ENCODE data around the gene BTBD19. TPM values are rescaled to one million over a fixed set of nuclear protein-coding genes. Genes with fewer than 3 reads are reported as not detected.
A peak's percentile ranks its signal among the peaks of the same experiment; 100 is the strongest.
"Not testable (repeated sequence)": the region's sequence is repeated elsewhere in the genome, so short reads cannot be mapped to it uniquely, and the experiment has no call there.

Gene BTBD19
- total RNA-seq, 1 experiment from 2014 or later: 1.6 TPM

GRCh38 chr1:44835738-44836675 is 27.7 kb downstream of the BTBD19 start:
- no peak overlapping the region for H3K4me3 Mint-ChIP-seq (ENCODE audit: unreplicated experiment)
- DNase-seq: peak; percentile 79 to 83
- BruUV-seq (replicated peaks): no TSS peak
- H3K27ac Mint-ChIP-seq (ENCODE audit: unreplicated experiment): no peak overlapping the region
- H3K4me1 ChIP-seq: no peaks in the 10 kb centered on the region
- TF ChIP-seq, protein P1, sequence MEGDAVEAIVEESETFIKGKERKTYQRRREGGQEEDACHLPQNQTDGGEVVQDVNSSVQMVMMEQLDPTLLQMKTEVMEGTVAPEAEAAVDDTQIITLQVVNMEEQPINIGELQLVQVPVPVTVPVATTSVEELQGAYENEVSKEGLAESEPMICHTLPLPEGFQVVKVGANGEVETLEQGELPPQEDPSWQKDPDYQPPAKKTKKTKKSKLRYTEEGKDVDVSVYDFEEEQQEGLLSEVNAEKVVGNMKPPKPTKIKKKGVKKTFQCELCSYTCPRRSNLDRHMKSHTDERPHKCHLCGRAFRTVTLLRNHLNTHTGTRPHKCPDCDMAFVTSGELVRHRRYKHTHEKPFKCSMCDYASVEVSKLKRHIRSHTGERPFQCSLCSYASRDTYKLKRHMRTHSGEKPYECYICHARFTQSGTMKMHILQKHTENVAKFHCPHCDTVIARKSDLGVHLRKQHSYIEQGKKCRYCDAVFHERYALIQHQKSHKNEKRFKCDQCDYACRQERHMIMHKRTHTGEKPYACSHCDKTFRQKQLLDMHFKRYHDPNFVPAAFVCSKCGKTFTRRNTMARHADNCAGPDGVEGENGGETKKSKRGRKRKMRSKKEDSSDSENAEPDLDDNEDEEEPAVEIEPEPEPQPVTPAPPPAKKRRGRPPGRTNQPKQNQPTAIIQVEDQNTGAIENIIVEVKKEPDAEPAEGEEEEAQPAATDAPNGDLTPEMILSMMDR (IDR thresholded peaks at IDR 0.05; ENCODE audit: insufficient read depth in 1 of 2, low read depth in 1 of 2, low read length in 1 of 2, severe bottlenecking in 1 of 2, unreplicated experiment in 1 of 2): peak; percentile 70 to 82
- H3K36me3 ChIP-seq (ENCODE audit: control insufficient read depth, insufficient read depth, low read length): no peaks in the 10 kb centered on the region
- CTCF ChIA-PET: interaction anchor here (0.9 to 1.0 kb wide), 2 partner anchors 17 to 36 kb away, joined by 3 to 4 read pairs; partner anchors contain the start of gene PLK3
- H3K4me3 ChIP-seq (ENCODE audit: low read depth, low read length): no peak overlapping the region
- no peaks in the 10 kb centered on the region for H3K9me3 ChIP-seq
- peaks cover 5% of the 10 kb centered on the region for H3K36me3 Mint-ChIP-seq (ENCODE audit: insufficient read depth, unreplicated experiment)
- H3K27me3 ChIP-seq (replicated peaks; ENCODE audit: control insufficient read depth, insufficient read depth, low read length): no peaks in the 10 kb centered on the region
- H3K4me1 Mint-ChIP-seq (ENCODE audit: low read depth, unreplicated experiment): no peaks in the 10 kb centered on the region
- H3K9me3 Mint-ChIP-seq (ENCODE audit: unreplicated experiment): no peaks in the 10 kb centered on the region
- no peaks in the 10 kb centered on the region for H3K27me3 Mint-ChIP-seq (ENCODE audit: insufficient read depth, unreplicated experiment)
- POLR2A ChIA-PET: interaction anchor here (0.8 kb wide), 1 partner anchor 17 kb away, joined by 4 read pairs; no protein-coding TSS in a partner anchor
- intact Hi-C loops (cut with micrococcal nuclease; ENCODE audit: unreplicated experiment): loop anchor here (2.0 to 10.0 kb wide), 3 partner anchors 151 to 469 kb away; partner anchors contain the start of genes EIF2B3 and HECTD3

DNA sequence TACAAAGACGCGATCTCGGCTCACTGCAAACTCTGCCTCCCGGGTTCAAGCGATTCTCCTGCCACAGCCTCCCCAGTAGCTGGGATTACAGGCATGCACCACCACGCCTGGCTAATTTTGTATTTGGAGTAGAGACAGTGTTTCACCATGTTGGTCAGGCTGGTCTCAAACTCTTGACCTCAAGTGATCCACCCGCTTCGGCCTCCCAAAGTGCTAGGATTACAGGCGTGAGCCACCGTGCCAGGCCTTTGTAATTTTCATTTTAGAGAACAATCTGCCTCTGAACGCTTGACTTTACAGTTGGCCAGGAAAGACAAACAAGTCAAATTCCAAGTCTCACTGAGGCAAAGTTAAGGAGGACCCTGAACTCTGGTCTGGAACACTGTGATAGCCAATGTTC is 30.0 kb downstream of the BTBD19 start:
- H3K4me3 Mint-ChIP-seq (ENCODE audit: unreplicated experiment); H3K27ac Mint-ChIP-seq (ENCODE audit: unreplicated experiment); H3K4me1 ChIP-seq; DNase-seq; H3K9me3 ChIP-seq; POLR2A ChIA-PET; H3K4me3 ChIP-seq (ENCODE audit: low read depth, low read length); H3K27me3 ChIP-seq (replicated peaks; ENCODE audit: control insufficient read depth, insufficient read depth, low read length); H3K36me3 ChIP-seq (ENCODE audit: control insufficient read depth, insufficient read depth, low read length); H3K9me3 Mint-ChIP-seq (ENCODE audit: unreplicated experiment); CTCF ChIA-PET; H3K4me1 Mint-ChIP-seq (ENCODE audit: low read depth, unreplicated experiment); H3K36me3 Mint-ChIP-seq (ENCODE audit: insufficient read depth, unreplicated experiment); BruUV-seq (replicated peaks); H3K27me3 Mint-ChIP-seq (ENCODE audit: insufficient read depth, unreplicated experiment): not testable (repeated sequence)
- intact Hi-C loops (cut with micrococcal nuclease; ENCODE audit: unreplicated experiment): loop anchor here (5.0 to 10.0 kb wide), 2 partner anchors 149 to 467 kb away; partner anchors contain the start of gene EIF2B3

- H3K4me3 Mint-ChIP-seq (ENCODE audit: unreplicated experiment): no peak overlapping the region
These were observed 31.3 kb downstream of the BTBD19 start for GRCh38 chr1:44839576-44839975.

More at GRCh38 chr1:44839576-44839975, 31.3 kb downstream of the BTBD19 start:
- Histone ChIP-seq H3K9me3 (no peaks in the 10 kb centered on the region), H3K4me3 (ENCODE audit: low read depth, low read length) (no peak overlapping the region), H3K4me1 (no peaks in the 10 kb centered on the region), H3K36me3 (ENCODE audit: control insufficient read depth, insufficient read depth, low read length) (no peaks in the 10 kb centered on the region), H3K27me3 (replicated peaks; ENCODE audit: control insufficient read depth, insufficient read depth, low read length) (no peaks in the 10 kb centered on the region)
- Mint-ChIP-seq H3K27me3 (ENCODE audit: insufficient read depth, unreplicated experiment) (no peaks in the 10 kb centered on the region), H3K36me3 (ENCODE audit: insufficient read depth, unreplicated experiment) (peaks cover 5% of the 10 kb centered on the region), H3K9me3 (ENCODE audit: unreplicated experiment) (no peaks in the 10 kb centered on the region), H3K4me1 (ENCODE audit: low read depth, unreplicated experiment) (no peaks in the 10 kb centered on the region), H3K27ac (ENCODE audit: unreplicated experiment) (no peak overlapping the region)
- TF ChIP-seq, protein P1 (IDR thresholded peaks at IDR 0.05; ENCODE audit: insufficient read depth in 1 of 2, low read depth in 1 of 2, low read length in 1 of 2, severe bottlenecking in 1 of 2, unreplicated experiment in 1 of 2): no peak
- DNase-seq: no peak
- ChIA-PET CTCF (no interaction called here), POLR2A (no interaction called here)
- intact Hi-C loops (cut with micrococcal nuclease; ENCODE audit: unreplicated experiment): loop anchor here (5.0 to 10.0 kb wide), 2 partner anchors 148 to 465 kb away; partner anchors contain the start of gene EIF2B3
- no TSS peak for BruUV-seq (replicated peaks)

All from Caco-2 (cell line).